Breast epithelium (tissue), 3 donors: ENCODE results near the gene FSIP1.

Experiments used
- CTCF ChIP-seq, 3 donors: fragments of 450-650 bp; IDR thresholded peaks; one replicate each; pipeline ENCODE4 v1.5.1; 2016 to 2017; ENCODE audit warnings: antibody characterized with exemption in 3 of 3, mild to moderate bottlenecking in 3 of 3, moderate library complexity in 3 of 3
- POLR2A ChIP-seq: fragments of 450-650 bp; IDR thresholded peaks from one replicate; pipeline ENCODE4 v1.6.1; 2016; ENCODE audit warnings: antibody characterized with exemption, mild to moderate bottlenecking, moderate library complexity
- POLR2AphosphoS5 ChIP-seq, 3 donors: sonication (generic); formaldehyde crosslinking; IDR thresholded peaks; one replicate each; pipeline ENCODE4 v1.6.1; 2017; ENCODE audit warnings: antibody characterized with exemption in 3 of 3

GRCh38 chr15:39788108-39788507 lies 5.5 kb upstream of the FSIP1 start:
- TF ChIP-seq CTCF (IDR thresholded peaks at IDR 0.05), result no peak
- no peak for TF ChIP-seq POLR2A
- TF ChIP-seq POLR2AphosphoS5 (IDR thresholded peaks at IDR 0.05), result no peak
